Calu3 (cell line): ENCODE measurements around the gene CSRP1. TPM values are rescaled to one million over a fixed set of nuclear protein-coding genes. Genes with fewer than 3 reads are reported as not detected.

Source experiments
- BruUV-seq: library from RNA; stranded (reverse); fragments of 400-500 nt; replicated peaks from 2 replicates; lab custom pipeline; 2021; lab: Mats Ljungman, UMichigan
- CTCF ChIA-PET: fragments of 300-600 bp; sonication (Branson Sonifier 250); formaldehyde crosslinking; loops from one replicate; lab custom pipeline; 2022; ENCODE audit warnings: antibody characterized with exemption; lab: Charles Lee
- DNase-seq: peaks from one replicate; pipeline ENCODE4 v3.0.0; 2022
- H3K27ac Mint-ChIP-seq: one replicate; pipeline ENCODE4 v1.8.0; 2022; ENCODE audit warnings: mixed read lengths; ENCODE audit not compliant: unreplicated experiment
- H3K27me3 Mint-ChIP-seq: one replicate; pipeline ENCODE4 v1.8.0; 2022; ENCODE audit warnings: mixed read lengths; ENCODE audit not compliant: unreplicated experiment
- H3K36me3 Mint-ChIP-seq: one replicate; pipeline ENCODE4 v1.8.0; 2022; ENCODE audit warnings: mild to moderate bottlenecking, moderate library complexity, mixed read lengths; ENCODE audit not compliant: insufficient read depth, unreplicated experiment
- H3K4me1 Mint-ChIP-seq: one replicate; pipeline ENCODE4 v1.8.0; 2022; ENCODE audit warnings: mild to moderate bottlenecking, low read depth, mixed read lengths; ENCODE audit not compliant: unreplicated experiment
- H3K4me3 Mint-ChIP-seq: one replicate; pipeline ENCODE4 v1.8.0; 2022; ENCODE audit warnings: mild to moderate bottlenecking, low read depth, moderate library complexity, mixed read lengths; ENCODE audit not compliant: unreplicated experiment
- H3K9me3 Mint-ChIP-seq: one replicate; pipeline ENCODE4 v1.8.0; 2022; ENCODE audit warnings: low read depth, mixed read lengths; ENCODE audit not compliant: unreplicated experiment
- CTCF ChIP-seq: fragments of 200-600 bp; IDR thresholded peaks from one replicate; pipeline ENCODE4 v1.8.0; 2022; ENCODE audit warnings: antibody characterized with exemption; ENCODE audit not compliant: unreplicated experiment
- intact Hi-C: fragments of 100-400 bp; cut with micrococcal nuclease; formaldehyde crosslinking; loops from one replicate; pipeline ENCODE4 v1.10.0; 2022; ENCODE audit not compliant: unreplicated experiment
- total RNA-seq: library from RNA; stranded (reverse); gene quantifications from 2 replicates; pipeline ENCODE4 v1.2.3, GENCODE V29; 2022

The CSRP1 gene
- total RNA-seq, 1 experiment from 2014 or later: 69.9 TPM

DNA sequence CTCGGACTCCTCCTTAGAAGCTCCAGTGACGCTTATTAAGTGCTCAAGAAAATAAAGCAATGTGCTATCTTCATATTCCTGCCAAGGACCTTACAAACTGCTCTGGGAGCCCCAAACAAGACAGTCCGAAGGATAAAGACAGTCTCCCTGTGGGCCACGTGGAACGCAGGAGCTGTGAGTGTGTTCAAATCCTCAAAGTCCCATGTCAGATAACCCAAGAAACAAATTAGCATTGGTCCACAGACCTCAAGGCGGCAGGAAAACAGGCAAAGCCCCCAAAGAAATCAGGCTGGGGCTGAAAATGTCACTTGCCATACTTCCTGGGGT, 29.0 kb upstream of the CSRP1 start:
- H3K27ac Mint-ChIP-seq: no peak overlapping the region
- no TSS peak for BruUV-seq
- intact Hi-C loops: no loop called here
- DNase-seq: no peak
- peaks cover 27% of the 10 kb centered on the region for H3K36me3 Mint-ChIP-seq
- H3K4me3 Mint-ChIP-seq: no peak overlapping the region
- CTCF ChIA-PET: interaction anchor here (0.9 to 2.5 kb wide), 2 partner anchors 16 to 54 kb away, joined by 3 to 9 read pairs; no protein-coding TSS in a partner anchor
- H3K4me1 Mint-ChIP-seq: peaks cover 62% of the 10 kb centered on the region
- no peaks in the 10 kb centered on the region for H3K9me3 Mint-ChIP-seq
- H3K27me3 Mint-ChIP-seq: no peaks in the 10 kb centered on the region
- TF ChIP-seq CTCF: no peak

DNA sequence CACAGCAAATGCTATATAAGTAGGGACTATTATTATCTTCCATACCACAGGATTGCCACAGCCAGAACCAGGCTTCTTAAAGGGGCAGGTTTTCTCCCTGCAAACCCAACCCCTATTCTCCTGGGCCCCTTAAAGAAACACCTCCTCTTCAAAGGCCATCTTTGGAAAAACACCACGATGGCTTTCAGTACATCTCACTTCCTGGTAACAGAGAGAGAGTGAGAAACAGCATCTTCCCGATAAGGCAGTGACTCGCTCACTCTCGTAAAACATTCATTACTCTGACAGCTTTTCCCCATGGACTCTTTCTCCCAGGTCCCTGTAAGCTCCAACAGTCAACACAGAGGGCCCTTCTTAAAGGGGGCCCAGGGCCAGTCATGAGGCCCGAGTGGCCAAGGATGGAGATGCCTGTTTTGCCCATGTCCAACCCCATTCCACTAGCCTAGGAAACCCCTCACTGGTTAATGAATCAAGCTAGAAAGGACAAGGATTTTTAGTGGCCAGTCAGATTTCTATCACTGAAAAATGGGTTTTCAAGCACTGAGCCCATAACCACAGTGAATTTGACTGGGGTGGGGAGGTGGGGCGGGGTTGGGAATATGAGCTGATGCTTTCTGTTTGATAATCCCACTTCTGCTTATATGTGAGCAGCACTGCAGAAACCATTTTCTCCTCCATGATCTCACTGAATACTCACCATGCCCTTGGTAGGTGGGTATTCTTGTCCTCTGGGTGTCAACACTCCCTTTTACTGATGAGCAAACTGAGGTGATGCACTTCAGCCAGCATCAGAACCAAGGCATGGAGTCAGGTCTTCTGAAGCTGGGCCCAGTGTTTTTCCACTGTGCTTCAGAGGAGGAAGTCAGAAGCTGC, 28.4 kb upstream of the CSRP1 start:
- no peak for DNase-seq
- no peak for TF ChIP-seq CTCF
- peaks cover 31% of the 10 kb centered on the region for H3K36me3 Mint-ChIP-seq
- BruUV-seq: no TSS peak
- H3K9me3 Mint-ChIP-seq: no peaks in the 10 kb centered on the region
- peak overlapping the region; percentile 65 for H3K27ac Mint-ChIP-seq
- H3K4me3 Mint-ChIP-seq: no peak overlapping the region
- peaks cover 62% of the 10 kb centered on the region for H3K4me1 Mint-ChIP-seq
- intact Hi-C loops: no loop called here
- no peaks in the 10 kb centered on the region for H3K27me3 Mint-ChIP-seq
- CTCF ChIA-PET: interaction anchor here (0.8 to 2.5 kb wide), 3 partner anchors 15 to 54 kb away, joined by 3 to 9 read pairs (median 3); no protein-coding TSS in a partner anchor

DNA sequence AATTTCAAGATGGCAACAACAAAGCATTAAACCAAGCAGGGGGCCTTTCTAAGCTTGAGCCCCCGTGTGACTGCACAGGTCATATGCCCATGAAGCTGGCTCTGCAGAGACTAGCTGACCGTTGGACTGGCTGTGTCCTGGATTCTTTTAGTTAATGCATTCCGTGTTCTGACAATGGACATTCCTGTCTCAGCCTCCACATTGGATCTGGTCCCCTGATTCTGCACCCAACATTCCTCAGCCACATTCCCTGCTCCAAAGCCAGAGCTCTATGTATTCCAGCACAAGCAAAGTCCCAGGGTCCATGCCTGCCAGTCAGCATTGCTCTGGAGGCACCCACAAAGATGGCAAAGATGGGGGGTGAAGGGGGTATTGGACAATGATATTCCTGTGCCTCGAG, 26.9 kb upstream of the CSRP1 start:
- CTCF ChIA-PET: interaction anchor here (1.3 kb wide), 1 partner anchor 12 kb away, joined by 3 read pairs; no protein-coding TSS in a partner anchor
- H3K27ac Mint-ChIP-seq: peak overlapping the region; percentile 33
- no peak for DNase-seq
- no peaks in the 10 kb centered on the region for H3K9me3 Mint-ChIP-seq
- TF ChIP-seq CTCF: no peak
- intact Hi-C loops: no loop called here
- no peaks in the 10 kb centered on the region for H3K27me3 Mint-ChIP-seq
- H3K4me1 Mint-ChIP-seq: peaks cover 62% of the 10 kb centered on the region
- peaks cover 19% of the 10 kb centered on the region for H3K36me3 Mint-ChIP-seq
- BruUV-seq: no TSS peak
- no peak overlapping the region for H3K4me3 Mint-ChIP-seq

DNA sequence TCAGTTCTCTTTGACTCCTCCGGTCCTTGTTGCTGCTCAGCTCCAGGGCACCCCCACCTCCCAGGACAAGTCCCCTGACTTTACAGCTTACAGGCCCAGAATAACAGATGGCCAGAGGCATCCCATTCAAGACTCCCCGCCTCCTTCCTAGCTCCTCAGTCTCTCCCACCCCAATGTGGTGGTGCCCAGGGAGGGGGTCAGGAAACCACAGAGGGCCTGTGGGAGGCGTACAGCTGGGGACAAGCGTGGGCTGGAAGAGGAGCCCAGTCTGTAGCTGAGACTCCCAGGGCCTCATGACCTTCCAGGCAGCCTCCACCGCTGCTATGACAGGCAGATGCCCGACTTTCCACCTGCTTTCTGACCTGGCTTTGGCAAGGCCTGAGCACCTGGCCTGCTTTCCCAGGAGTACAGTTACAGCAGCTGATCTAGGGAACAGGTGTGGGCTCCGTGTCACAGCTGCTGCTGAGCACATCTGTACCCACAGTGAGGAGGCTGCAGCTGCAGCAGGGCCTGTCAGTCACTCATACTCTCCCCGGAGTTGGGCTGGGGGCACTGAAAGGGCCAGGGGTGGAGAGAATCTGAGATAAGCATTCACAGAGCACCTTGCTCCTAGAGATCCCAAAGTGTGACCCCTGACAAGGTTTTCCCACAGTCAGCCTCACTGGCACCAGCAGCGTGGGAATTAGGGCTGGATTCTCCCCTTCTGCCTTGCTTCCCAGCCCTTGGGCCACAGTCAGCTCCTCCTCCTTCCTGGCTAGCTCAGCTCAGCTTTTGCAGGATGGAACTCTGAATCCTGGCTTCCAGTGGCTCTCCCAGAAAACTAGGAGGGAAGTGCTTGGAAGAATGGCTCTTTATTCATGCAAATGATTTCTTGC, 24.9 kb upstream of the CSRP1 start:
- CTCF ChIA-PET: interaction anchor here (1.4 to 1.7 kb wide), 3 partner anchors 28 to 263 kb away, joined by 3 to 8 read pairs (median 4); no protein-coding TSS in a partner anchor
- no peak for TF ChIP-seq CTCF
- intact Hi-C loops: loop anchor here (1.0 kb wide), 1 partner anchor 262 kb away; no protein-coding TSS in a partner anchor
- no TSS peak for BruUV-seq
- Mint-ChIP-seq H3K27ac (no peak overlapping the region), H3K4me3 (no peak overlapping the region), H3K9me3 (no peaks in the 10 kb centered on the region), H3K36me3 (peaks cover 10% of the 10 kb centered on the region), H3K27me3 (no peaks in the 10 kb centered on the region), H3K4me1 (peaks cover 48% of the 10 kb centered on the region)
- DNase-seq: no peak
